Lower leg skin (tissue), 3 donors: ENCODE measurements around the gene PIGR.

Experiments used
- CTCF ChIP-seq, 3 donors: fragments of 450-650 bp; IDR thresholded peaks; one replicate each; pipeline ENCODE4 v1.5.1; 2016; ENCODE audit warnings: antibody characterized with exemption in 3 of 3, mild to moderate bottlenecking in 3 of 3, moderate library complexity in 2 of 3
- POLR2A ChIP-seq, 2 donors: fragments of 450-650 bp; IDR thresholded peaks; one replicate each; pipeline ENCODE4 v1.6.1; 2016 to 2017; ENCODE audit warnings: antibody characterized with exemption in 2 of 2, mild to moderate bottlenecking in 1 of 2, moderate library complexity in 1 of 2

GRCh38 chr1:206939841-206940587, 6.3 kb downstream of the PIGR start:
- TF ChIP-seq POLR2A (IDR thresholded peaks at IDR 0.05) (no peak), CTCF (IDR thresholded peaks at IDR 0.05) (no peak)
